HG02870 (cell line): ENCODE measurements around the gene CCDC80.

ENCODE experiments used
- ATAC-seq: cut with Tn5 transposase; IDR thresholded peaks from one replicate; pipeline ENCODE4 v1.9.1; 2021; ENCODE audit warnings: mild to moderate bottlenecking, moderate library complexity; ENCODE audit not compliant: unreplicated experiment

Gene CCDC80, protein sequence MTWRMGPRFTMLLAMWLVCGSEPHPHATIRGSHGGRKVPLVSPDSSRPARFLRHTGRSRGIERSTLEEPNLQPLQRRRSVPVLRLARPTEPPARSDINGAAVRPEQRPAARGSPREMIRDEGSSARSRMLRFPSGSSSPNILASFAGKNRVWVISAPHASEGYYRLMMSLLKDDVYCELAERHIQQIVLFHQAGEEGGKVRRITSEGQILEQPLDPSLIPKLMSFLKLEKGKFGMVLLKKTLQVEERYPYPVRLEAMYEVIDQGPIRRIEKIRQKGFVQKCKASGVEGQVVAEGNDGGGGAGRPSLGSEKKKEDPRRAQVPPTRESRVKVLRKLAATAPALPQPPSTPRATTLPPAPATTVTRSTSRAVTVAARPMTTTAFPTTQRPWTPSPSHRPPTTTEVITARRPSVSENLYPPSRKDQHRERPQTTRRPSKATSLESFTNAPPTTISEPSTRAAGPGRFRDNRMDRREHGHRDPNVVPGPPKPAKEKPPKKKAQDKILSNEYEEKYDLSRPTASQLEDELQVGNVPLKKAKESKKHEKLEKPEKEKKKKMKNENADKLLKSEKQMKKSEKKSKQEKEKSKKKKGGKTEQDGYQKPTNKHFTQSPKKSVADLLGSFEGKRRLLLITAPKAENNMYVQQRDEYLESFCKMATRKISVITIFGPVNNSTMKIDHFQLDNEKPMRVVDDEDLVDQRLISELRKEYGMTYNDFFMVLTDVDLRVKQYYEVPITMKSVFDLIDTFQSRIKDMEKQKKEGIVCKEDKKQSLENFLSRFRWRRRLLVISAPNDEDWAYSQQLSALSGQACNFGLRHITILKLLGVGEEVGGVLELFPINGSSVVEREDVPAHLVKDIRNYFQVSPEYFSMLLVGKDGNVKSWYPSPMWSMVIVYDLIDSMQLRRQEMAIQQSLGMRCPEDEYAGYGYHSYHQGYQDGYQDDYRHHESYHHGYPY

DNA sequence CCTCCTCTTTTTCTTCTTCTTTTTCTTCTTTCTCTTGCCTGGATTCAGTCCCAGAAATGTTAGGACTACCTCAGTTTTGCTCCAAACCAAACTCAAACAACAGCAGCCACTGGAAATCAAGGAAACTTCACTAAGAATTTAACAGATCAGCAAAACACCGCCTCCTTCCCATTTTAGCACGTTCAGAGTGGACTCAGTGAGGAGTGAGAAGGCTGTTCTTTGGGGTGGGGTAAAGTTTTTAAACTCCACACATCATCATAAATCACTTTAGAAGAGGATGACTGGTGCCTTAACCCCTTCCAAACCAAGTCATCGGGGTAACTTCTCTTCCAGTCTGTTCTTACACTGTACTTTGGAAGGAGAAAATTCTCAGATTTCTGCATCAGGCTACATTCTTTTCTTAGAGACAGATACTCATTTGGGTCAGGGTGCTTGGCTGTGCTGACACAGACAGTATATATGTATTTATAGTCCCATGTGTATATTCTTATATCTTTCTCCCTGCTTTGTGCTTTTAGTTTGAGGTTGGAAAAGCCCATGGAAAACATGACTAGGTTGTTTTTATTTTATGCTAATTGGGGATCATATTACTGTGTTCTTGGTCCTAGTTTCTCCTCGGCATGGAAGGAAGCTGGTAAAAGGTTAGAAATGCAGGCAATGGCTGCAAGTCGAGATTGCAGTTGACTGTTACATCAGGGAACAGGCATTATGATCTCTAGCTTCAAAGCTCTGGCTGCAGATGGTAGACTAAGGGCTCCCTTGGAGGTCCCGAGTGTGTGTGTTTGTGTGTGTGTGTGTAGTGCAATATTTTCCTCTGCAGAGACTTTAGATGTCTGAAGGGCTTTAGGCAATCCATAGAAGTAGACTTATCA lies at the start of gene CCDC80:
Gene CCDC80, minus strand, starts transcription at position 214 of the 872 bp plus-strand sequence. CDS start 1,238 bp downstream, outside the sequence.
- ATAC-seq, result no peak

DNA sequence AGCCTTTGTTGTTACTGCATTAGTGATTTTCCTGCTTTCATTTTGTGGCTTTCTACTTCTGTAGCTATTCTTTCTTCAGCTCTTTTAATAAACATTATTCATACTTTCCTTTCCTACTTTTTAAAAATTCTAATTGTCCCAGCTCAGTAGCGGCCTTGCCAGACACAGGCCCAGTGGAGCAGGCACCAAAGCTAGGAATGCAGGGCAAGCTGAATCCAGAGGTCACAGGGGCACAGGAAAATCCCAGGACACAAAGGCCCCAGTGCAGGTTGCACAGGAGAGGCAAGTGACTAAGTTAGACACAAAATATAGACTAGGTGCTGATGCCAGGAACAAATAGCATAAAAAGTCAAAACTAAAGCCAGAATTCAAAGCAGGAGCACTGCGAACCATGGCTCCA lies 49.0 kb upstream of the CCDC80 start:
- ATAC-seq, result no peak

DNA sequence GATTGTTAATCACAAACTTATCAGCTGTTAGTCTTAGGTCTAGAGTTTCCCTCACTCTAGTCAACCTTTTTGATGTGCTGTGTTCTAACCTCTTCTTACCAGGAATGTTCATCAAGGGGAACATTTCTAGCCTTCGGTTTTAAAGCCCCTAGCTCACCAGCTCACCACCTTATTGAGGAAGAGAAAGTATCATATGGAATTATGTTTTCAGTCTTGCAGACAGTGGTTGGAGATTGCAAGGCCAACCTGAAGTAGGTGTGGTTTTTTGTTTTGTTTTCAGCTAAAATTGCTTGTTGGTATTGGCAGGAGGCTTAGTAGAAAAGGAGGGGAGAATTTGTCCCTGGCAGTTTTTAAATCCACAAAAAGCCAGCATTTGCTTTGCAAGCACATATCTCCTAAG lies 48.4 kb upstream of the CCDC80 start:
- ATAC-seq, result no peak

DNA sequence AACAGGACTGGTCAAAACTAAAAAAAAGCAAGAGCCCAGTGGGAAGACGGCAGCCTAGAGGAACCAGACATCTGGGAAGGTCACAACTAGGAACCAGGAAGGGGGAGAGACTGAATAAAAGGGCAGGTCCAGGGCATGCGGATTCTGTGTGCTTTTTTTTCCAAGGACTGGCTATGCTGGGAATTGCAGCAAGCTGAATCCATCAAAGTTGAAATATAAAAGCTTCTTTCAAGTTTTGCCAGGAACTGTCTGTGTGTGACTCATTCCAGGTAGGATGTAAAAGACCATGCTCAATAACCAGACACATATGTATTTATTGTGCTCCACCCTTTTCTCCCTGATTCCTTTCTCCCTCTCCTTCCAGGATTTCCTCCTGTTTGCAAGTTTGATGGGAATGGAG lies 47.9 kb upstream of the CCDC80 start:
- no peak for ATAC-seq

DNA sequence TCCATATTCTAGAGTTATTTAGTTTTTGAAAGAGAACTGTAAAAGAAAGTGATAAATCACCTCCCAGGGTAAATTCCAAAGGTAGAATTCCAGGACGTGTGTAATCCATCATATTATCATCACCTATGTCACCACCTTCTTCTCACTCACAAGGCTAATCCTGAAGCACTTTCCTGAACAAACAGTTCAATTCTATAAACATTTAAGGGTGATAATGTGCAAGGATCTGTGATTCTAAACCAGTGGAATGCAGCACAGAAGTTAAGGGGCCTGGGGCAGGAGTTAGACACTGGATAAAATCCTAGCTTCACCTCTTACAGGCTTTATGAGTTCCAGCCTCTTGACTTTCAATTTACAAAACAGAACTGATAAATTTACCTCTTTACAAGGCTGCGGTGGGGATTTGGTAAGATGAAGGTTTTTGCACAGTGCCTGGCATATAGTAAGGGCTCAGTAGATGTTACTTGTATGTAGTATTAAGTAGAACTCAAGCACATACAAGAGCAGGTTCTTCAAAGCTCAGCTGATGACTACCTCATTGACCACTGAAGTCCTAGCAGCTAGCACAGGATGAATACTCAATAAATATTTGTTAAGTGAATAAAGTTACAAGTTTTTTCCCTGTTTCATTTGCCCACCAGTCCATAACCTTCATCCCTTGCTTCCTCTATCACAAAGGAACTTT lies 47.3 kb upstream of the CCDC80 start:
- no peak for ATAC-seq

DNA sequence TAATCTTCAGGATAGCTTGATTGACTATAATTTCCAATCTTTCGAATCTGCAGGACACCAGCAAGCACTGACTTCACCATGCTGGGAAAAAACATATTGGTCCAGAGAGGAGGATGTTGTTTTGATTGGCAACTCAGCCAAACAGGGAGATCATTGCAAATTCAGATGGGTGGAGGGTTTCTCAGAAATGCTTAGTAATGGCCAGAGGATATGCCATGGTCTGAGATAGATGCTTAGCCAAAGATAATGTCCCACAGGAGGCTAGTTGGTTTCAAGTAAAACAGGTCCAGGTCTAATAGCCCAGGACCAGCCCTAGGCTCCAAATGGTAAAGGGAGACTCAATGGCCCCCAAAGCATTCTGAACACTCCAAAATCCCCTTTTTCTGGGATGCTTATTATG lies 46.7 kb upstream of the CCDC80 start:
- ATAC-seq, result no peak

DNA sequence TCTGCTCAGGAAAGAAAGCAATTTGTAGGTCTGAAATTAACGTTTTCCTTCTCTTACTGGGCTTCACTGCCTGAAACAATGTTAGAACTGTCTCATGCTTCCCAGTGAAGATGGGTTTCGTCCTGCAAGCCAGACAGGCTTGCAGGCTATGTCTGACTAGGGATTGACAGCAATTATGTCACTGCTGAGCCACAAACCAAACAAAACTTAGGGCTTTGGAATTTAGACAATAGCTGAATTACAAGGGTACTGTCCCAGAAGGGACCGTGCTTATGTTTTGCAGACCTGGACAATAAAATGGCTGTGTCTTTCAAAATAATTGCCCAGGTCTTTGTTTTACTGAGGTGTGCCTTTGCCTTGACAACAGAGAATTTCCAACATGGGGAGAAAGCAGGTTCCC lies 46.3 kb upstream of the CCDC80 start:
- no peak for ATAC-seq

DNA sequence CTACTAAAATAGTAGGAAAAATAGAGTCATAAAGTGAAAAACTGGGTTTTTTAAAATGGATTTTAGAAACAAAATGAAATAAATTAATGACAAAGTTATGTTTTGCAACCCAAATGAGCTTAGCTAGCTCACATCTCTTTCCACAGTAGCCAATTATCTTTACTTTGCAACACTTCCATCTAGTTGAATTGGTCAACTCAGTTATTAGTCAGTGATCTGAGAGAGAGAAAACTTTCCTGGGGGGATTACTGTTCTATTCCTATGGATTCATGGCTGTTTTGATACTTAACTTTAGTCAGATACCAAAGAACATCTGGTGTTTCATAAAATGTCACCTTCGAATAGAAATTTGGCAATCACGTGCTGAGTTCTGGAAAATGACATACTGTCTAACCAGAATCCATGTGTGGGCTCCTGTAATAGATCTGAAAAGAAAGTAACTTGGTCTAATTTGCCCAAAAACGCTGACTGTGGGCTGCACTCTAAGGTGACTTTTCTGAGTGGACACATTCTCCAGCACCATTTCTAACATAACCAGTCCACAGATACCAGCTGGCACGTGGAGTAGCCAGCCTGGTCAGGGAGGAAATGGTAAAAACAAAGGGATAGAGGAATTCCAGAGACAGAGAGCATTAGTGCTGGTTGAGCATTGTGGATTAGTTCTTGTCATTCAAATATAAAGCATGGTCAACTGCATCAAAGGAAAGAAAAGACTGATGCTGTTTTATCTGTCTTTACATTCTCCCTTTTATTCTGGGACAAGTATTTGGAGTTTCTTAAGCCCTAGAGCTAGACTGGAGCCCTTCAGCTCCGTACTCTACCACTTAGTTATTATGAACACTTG lies 45.2 kb upstream of the CCDC80 start:
- ATAC-seq, result no peak

DNA sequence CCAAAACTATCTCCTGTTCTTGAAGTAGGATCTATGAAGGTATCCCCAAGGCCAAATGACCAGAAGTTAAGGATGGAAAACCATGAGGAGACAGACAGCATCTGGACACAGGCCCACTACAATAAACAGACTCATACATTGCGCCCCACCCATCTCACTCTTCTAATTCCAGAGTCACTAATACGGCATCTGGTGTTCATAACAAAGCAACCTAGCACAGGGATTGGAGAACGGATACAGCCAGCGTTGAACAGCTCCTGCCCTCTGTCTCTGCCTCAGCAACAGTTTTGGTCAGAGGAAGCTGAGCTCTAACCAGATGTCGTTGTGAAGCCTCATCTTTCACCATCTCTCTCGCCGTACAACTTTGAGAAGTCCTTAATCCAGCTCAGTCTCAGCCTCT lies 44.5 kb upstream of the CCDC80 start:
- no peak for ATAC-seq

DNA sequence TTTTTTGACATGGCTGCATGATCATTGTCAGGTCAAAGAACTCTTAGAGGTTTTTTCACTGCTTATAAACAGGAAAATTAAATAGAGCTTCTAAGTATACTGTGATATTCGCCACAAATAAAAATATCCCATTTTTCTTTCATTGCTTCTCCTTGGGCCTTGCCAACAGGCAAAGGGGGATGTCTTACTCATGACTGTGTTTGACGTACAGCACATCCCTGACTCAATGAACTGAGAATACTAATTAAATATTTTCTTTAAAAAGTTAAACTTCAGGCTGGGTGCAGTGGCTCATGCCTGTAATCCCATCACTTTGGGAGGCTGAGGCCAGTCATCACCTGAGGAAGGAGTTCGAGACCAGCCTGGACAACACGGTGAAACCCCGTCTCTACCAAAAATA lies 41.4 kb upstream of the CCDC80 start:
- ATAC-seq, result no peak

DNA sequence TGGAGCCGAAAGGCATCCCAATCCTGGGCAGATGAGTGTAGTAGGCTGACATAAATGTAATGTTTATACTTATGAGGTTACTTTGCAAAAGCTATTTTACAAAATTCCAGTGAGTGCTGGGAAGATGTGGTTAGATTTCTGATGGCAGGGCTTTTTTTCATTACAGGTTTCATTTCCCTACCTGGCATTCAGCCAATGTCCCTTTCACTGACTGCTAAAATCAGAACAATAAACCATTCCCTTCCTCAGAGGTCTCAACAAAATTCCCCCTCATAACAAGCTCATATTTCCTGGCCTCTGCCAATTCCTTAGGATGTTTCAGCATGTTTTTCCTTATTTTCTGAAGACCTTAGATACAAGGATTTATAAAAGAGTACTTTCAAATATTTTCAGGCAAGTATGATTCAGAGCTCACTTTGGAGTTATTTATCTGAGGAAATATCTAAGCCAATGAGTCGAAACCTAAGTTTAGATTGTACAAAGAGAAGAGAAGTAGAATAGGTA lies 40.9 kb upstream of the CCDC80 start:
- no peak for ATAC-seq

DNA sequence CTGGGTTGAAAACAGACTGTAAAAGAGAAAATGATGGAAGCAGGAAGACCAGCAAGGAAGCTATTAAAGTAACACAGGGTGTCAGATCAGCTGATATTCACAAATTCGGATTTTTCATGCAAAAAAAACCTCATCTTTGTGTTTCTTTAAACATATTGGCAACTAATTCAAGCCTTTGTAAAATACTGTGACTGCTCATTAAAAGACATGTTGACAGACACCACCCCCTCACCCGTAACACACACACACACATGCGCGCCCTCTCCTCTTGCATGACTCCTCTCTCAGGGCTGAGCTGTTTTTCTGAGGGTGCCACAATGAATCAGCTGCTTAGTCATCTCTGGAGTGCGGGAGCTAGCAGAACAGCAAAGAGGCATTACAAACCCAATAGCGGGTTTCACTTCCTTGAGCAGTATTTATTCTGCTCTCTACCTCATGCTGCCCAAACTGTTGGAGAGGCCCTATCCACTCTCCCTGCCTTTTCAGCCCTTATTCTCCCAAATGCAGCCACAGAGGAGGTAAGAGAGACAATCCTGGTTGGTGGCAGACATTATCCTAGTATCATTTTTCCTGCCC lies 35.8 kb upstream of the CCDC80 start:
- ATAC-seq, result peak; percentile 99

DNA sequence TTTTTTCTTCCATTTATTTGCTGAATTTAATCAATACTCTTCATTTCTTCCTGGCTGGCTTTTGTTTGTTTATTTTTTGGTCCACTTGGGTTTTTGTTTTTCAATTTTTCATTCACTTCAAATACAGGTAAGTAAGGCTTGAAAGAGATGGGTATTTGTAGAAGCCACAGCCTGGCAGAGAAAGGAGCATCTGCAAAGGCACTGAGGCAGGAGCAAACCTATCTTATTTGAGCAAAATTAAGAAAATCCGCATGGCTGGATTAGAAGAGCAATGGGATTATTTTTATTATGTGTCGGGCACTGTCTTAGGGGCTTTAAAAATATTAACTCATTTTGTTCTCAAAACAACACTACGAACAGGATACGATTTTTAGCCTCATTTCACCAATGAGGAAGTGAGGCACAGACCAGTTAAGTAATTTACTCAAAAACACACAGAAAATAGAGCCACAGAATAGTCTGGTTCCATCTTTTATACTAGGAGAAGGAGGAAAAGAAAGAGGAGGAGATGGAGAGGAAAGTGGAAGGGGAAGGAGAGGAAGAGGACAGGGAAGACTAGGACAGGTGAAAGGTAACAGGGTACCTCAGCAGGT lies 35.1 kb upstream of the CCDC80 start:
- ATAC-seq, result no peak

DNA sequence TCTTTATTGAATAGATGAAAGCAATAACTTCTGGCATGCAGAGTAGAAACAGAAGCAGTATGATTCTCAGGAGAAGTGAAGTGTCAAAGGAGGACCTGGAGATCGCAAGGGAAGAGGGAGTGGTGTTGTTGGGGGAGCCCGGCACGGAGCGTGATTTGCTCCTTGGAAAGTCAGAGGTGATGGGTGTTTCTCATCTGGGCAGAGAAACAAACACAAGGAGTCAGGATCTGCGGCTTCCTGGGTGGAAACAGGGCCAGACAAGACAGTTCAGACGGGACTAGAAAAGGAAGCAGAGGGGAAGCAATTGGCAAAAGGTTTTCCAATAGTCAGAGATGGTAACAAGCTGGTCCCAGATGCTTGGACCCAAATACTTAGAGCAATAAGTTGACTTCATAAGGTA lies 34.4 kb upstream of the CCDC80 start:
- no peak for ATAC-seq

DNA sequence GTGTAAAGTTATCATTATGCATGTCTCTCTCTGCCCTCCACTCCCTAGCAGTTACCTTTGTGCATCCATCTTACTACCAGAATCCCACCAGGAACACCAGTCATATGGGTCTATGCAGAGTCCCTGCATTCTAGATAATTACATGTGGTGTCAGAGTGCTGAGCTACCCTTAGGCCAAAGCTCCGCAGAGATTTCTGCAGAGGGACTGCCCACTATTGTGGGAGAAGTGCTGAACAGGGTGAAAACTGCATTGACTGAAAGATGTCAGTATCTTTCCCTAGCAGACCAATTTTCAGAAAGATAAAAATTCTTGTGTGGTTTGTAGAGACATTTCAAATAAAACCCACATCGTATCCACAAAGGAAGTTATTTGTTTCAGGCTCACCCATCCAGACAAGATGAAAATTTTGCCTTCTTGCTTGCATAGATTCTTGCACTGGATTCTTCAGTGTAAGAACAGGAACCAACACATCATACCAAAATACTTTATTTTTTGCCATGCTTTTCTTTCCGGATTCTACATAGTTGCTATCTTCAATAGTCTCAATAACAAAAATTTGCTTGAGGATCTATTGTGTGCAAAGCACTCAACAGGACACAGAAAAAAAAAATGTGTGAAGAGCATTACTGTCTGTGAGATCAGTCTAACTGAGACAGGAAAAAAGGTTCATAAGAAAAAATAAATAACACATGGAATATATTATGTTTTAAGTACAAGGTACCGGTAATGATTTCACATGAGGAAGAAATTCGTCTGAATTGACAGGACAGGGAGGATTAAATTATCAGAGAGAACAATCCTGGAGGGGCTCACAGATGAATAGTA lies 32.0 kb upstream of the CCDC80 start:
- ATAC-seq, result no peak

DNA sequence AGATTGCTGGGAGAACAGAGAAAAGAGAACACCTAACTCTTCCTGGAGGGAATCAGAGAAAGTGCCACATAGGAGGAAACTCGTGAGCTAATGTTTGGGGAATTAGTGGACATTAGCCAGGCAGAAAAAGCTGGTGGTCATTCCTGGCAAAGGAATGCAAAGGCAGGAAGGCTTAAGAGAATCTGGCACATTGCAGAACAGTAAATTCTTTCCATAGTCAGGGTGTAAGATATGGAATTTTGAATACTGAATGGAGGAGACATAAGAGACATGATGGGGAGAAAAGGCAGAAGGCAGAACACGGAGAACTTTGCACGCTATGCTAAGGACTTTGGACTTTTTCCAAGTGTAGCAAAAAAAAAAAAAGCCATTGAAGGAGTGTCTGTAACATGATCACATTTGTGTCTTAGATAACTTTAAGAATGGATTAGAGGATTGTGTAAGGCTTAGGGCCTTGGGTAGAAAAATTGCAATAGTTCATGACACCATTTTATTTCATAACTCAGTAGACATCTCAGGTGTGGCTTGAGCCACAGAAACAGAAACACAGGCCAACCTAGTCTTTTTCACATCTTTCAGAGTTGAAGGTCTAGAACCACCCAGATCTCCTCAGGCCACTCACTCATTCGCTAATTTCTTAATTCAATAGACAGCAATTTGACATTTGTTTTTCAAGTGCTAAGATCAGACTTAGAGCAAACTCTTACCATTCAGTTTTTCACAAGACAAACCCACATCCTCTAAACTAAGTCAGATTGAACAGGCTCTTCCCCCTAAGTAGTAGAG lies 31.2 kb upstream of the CCDC80 start:
- no peak for ATAC-seq

DNA sequence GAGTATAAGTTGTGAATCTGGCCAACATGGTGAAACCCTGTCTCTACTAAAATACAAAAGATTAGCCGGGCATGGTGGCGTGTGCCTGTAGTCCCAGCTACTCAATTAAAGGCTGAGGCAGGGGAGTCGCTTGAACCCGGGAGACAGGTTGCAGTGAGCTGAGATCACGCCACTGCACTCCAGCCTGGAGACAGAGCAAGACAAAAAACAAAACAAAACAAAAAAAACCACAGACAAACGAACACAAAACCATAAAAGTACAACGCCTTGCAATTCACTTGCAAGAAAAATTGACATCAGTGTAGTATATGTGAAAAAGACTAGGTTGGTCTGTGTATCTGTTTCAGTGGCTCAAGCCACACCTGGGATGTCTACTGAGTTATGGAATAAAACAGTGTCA lies 29.9 kb upstream of the CCDC80 start:
- no peak for ATAC-seq
